Ascending aorta (tissue), 2 donors: ENCODE data around the gene RMDN2. TPM values are rescaled to one million over a fixed set of nuclear protein-coding genes. Genes with fewer than 3 reads are reported as not detected.

Experiments used
- DNase-seq, 2 donors: peaks; one replicate each; pipeline ENCODE4 v3.0.0-alpha.2; 2019; ENCODE audit warnings: low spot score in 2 of 2
- H3K27ac ChIP-seq, 2 donors: fragments of 200-600 bp; sonication (generic); one replicate each; pipeline ENCODE4 v1.5.1; 2016 to 2017; ENCODE audit warnings: mild to moderate bottlenecking in 1 of 2
- H3K27me3 ChIP-seq: fragments of 200-600 bp; sonication (generic); one replicate; pipeline ENCODE4 v1.5.1; 2017
- H3K36me3 ChIP-seq, 2 donors: fragments of 200-600 bp; sonication (generic); one replicate each; pipeline ENCODE4 v1.5.1; 2016
- H3K4me1 ChIP-seq, 2 donors: fragments of 200-600 bp; sonication (generic); one replicate each; pipeline ENCODE4 v1.5.1; 2016 to 2017; ENCODE audit warnings: mild to moderate bottlenecking in 1 of 2
- H3K4me3 ChIP-seq, 2 donors: fragments of 200-600 bp; sonication (generic); one replicate each; pipeline ENCODE4 v1.5.1; 2016 to 2017; ENCODE audit warnings: mild to moderate bottlenecking in 1 of 2
- H3K9me3 ChIP-seq, 2 donors: fragments of 200-600 bp; sonication (generic); one replicate each; pipeline ENCODE4 v1.5.1; 2016
- CTCF ChIP-seq, 3 experiments: fragments of 200-600 bp in 2 of 3; fragments of 450-650 bp in 1 of 3; sonication (generic) in 2 of 3; IDR thresholded peaks; one replicate each; pipeline ENCODE4 v1.5.1; 2016 to 2019; ENCODE audit warnings: antibody characterized with exemption in 3 of 3, mild to moderate bottlenecking in 1 of 3, moderate library complexity in 1 of 3
- intact Hi-C: fragments of 100-400 bp; cut with DNase I; formaldehyde crosslinking; loops from one replicate; pipeline ENCODE4 v1.15.1; 2023
- total RNA-seq: library from RNA; depleted of rRNA; stranded (reverse); fragments of >200 nt; gene quantifications from one replicate; pipeline ENCODE4 v1.1.0, GENCODE V29; 2016

Gene RMDN2
- total RNA-seq, 1 donor from 2014 or later = 0.21 TPM

- intact Hi-C loops = no loop called here
- TF ChIP-seq CTCF (IDR thresholded peaks at IDR 0.05) = no peak
- H3K36me3 ChIP-seq = no peaks in the 10 kb centered on the region
- H3K27ac ChIP-seq = no peak overlapping the region
- H3K9me3 ChIP-seq = no peaks in the 10 kb centered on the region
- peaks cover 0 to 1% of the 10 kb centered on the region in 2 donors for H3K4me1 ChIP-seq
- H3K27me3 ChIP-seq = no peaks in the 10 kb centered on the region
- H3K4me3 ChIP-seq = no peak overlapping the region
- DNase-seq = no peak
These were observed 13.7 kb upstream of the RMDN2 start for GRCh38 chr2:37911296-37911873.

DNA sequence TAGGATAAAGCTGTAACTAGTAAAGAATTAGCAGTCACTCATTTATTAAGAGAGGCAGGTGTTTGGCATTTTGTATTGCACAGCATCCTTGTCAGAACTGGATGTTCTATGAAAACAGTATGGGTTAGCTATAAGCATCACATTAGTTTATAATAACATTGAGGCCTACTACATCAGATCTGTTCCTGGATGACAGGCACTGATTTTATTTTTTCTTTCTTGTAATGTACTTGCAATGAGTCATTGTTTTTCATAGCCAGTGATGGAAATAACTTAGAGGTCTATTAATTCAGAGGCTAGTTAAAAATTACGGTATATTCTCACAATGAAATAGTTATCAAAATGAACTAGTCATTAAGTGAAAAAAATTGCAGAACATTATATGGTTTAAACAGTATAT lies 13.0 kb upstream of the RMDN2 start:
- TF ChIP-seq CTCF (IDR thresholded peaks at IDR 0.05) = no peak
- H3K4me1 ChIP-seq = peaks cover 0 to 6% of the 10 kb centered on the region in 2 donors
- no peaks in the 10 kb centered on the region for H3K27me3 ChIP-seq
- no peaks in the 10 kb centered on the region for H3K9me3 ChIP-seq
- intact Hi-C loops = no loop called here
- no peak overlapping the region for H3K27ac ChIP-seq
- no peaks in the 10 kb centered on the region for H3K36me3 ChIP-seq
- no peak overlapping the region for H3K4me3 ChIP-seq
- DNase-seq = no peak

- no peaks in the 10 kb centered on the region for H3K27me3 ChIP-seq
- intact Hi-C loops = no loop called here
- H3K36me3 ChIP-seq = no peaks in the 10 kb centered on the region
- peaks cover 0 to 9% of the 10 kb centered on the region in 2 donors for H3K4me1 ChIP-seq
- no peak overlapping the region for H3K4me3 ChIP-seq
- H3K27ac ChIP-seq = no peak overlapping the region
- TF ChIP-seq CTCF (IDR thresholded peaks at IDR 0.05) = no peak
- no peak for DNase-seq
- no peaks in the 10 kb centered on the region for H3K9me3 ChIP-seq
These were observed 12.5 kb upstream of the RMDN2 start for GRCh38 chr2:37912616-37913015.

- no peak overlapping the region for H3K27ac ChIP-seq
- intact Hi-C loops = no loop called here
These were observed 10.7 kb upstream of the RMDN2 start for GRCh38 chr2:37914340-37914739.

GRCh38 chr2:37915773-37916172 lies 9.3 kb upstream of the RMDN2 start:
- H3K27ac ChIP-seq = no peak overlapping the region
- no peak for TF ChIP-seq CTCF (IDR thresholded peaks at IDR 0.05)
- H3K27me3 ChIP-seq = no peaks in the 10 kb centered on the region
- intact Hi-C loops = no loop called here
- H3K4me1 ChIP-seq = peaks cover 0 to 9% of the 10 kb centered on the region in 2 donors
- no peak for DNase-seq
- no peak overlapping the region for H3K4me3 ChIP-seq
- no peaks in the 10 kb centered on the region for H3K36me3 ChIP-seq
- no peaks in the 10 kb centered on the region for H3K9me3 ChIP-seq

More at GRCh38 chr2:37914340-37914739, 10.7 kb upstream of the RMDN2 start:
- Histone ChIP-seq H3K9me3 (no peaks in the 10 kb centered on the region), H3K27me3 (no peaks in the 10 kb centered on the region), H3K4me1 (peaks cover 0 to 9% of the 10 kb centered on the region in 2 donors), H3K4me3 (no peak overlapping the region), H3K36me3 (no peaks in the 10 kb centered on the region)
- no peak for DNase-seq
- no peak for TF ChIP-seq CTCF (IDR thresholded peaks at IDR 0.05)
